H9 (cell line): ENCODE data around the gene TMEM141. TPM values are rescaled to one million over a fixed set of nuclear protein-coding genes. Genes with fewer than 3 reads are reported as not detected.

Experiments used
- DNase-seq: peaks from one replicate; pipeline ENCODE4 v3.0.0-alpha.2; 2017
- H2AFZ ChIP-seq: one replicate; pipeline ENCODE4 v1.6.1; 2013; ENCODE audit warnings: mild to moderate bottlenecking, low read length, control low read depth, moderate library complexity
- H2AK5ac ChIP-seq: 2 replicates; pipeline ENCODE4 v1.6.1; 2013; ENCODE audit warnings: low read length, control low read depth, mixed read lengths; ENCODE audit not compliant: insufficient read length
- H2BK120ac ChIP-seq: one replicate; pipeline ENCODE4 v1.6.1; 2013; ENCODE audit warnings: low read depth, mild to moderate bottlenecking, low read length, control low read depth, inconsistent platforms; ENCODE audit not compliant: poor library complexity, severe bottlenecking
- H2BK12ac ChIP-seq: 2 replicates; pipeline ENCODE4 v1.6.1; 2013; ENCODE audit warnings: low read length, control low read depth, mixed read lengths, low read depth; ENCODE audit not compliant: insufficient read length
- H2BK15ac ChIP-seq: 2 replicates; pipeline ENCODE4 v1.6.1; 2013; ENCODE audit warnings: low read depth, low read length, control low read depth
- H2BK20ac ChIP-seq: one replicate; pipeline ENCODE4 v1.6.1; 2013; ENCODE audit warnings: low read depth, mild to moderate bottlenecking, low read length, control low read depth, inconsistent platforms; ENCODE audit not compliant: poor library complexity, severe bottlenecking
- H2BK5ac ChIP-seq: 2 replicates; pipeline ENCODE4 v1.6.1; 2013; ENCODE audit warnings: low read length, control low read depth, mixed read lengths; ENCODE audit not compliant: insufficient read length
- H3K14ac ChIP-seq: 2 replicates; pipeline ENCODE4 v1.6.1; 2013; ENCODE audit warnings: low read length, control low read depth; ENCODE audit not compliant: insufficient read depth
- H3K18ac ChIP-seq: 2 replicates; pipeline ENCODE4 v1.6.1; 2013; ENCODE audit warnings: low read depth, mild to moderate bottlenecking, mixed read lengths, low read length, control low read depth; ENCODE audit not compliant: insufficient read length
- H3K23ac ChIP-seq: 2 replicates; pipeline ENCODE4 v1.6.1; 2013; ENCODE audit warnings: low read length, control low read depth, mixed read lengths, low read depth; ENCODE audit not compliant: insufficient read length
- H3K23me2 ChIP-seq: 2 replicates; pipeline ENCODE4 v1.6.1; 2013; ENCODE audit warnings: low read depth, mild to moderate bottlenecking, mixed read lengths, low read length, control low read depth; ENCODE audit not compliant: insufficient read length, poor library complexity, severe bottlenecking
- H3K27ac ChIP-seq: 2 replicates; pipeline ENCODE4 v1.5.1; 2013; ENCODE audit warnings: low read length, control low read depth, mixed read lengths, low read depth; ENCODE audit not compliant: insufficient read length
- H3K27me3 ChIP-seq: 2 replicates; pipeline ENCODE4 v1.6.1; 2013; ENCODE audit warnings: low read length, control low read depth, inconsistent platforms; ENCODE audit not compliant: insufficient read depth
- H3K4ac ChIP-seq: 2 replicates; pipeline ENCODE4 v1.6.1; 2013; ENCODE audit warnings: low read depth, mild to moderate bottlenecking, control low read depth, inconsistent platforms, low read length, moderate library complexity
- H3K4me1 ChIP-seq: 2 replicates; pipeline ENCODE4 v1.6.1; 2013; ENCODE audit warnings: low read length, control low read depth, inconsistent platforms; ENCODE audit not compliant: insufficient read depth
- H3K4me2 ChIP-seq: 2 replicates; pipeline ENCODE4 v1.6.1; 2013; ENCODE audit warnings: low read length, control low read depth, mixed read lengths; ENCODE audit not compliant: insufficient read length, insufficient read depth
- H3K56ac ChIP-seq: 2 replicates; pipeline ENCODE4 v1.6.1; 2013; ENCODE audit warnings: low read depth, mild to moderate bottlenecking, mixed read lengths, low read length, control low read depth; ENCODE audit not compliant: insufficient read length
- H3K79me1 ChIP-seq: 2 replicates; pipeline ENCODE4 v1.6.1; 2013; ENCODE audit warnings: low read depth, mild to moderate bottlenecking, moderate library complexity, low read length, control low read depth, inconsistent platforms; ENCODE audit not compliant: insufficient read depth, poor library complexity, severe bottlenecking
- H3K79me2 ChIP-seq: 2 replicates; pipeline ENCODE4 v1.6.1; 2013; ENCODE audit warnings: low read length, control low read depth, inconsistent platforms; ENCODE audit not compliant: insufficient read depth
- H3K9ac ChIP-seq: 2 replicates; pipeline ENCODE4 v1.6.1; 2013; ENCODE audit warnings: low read length, control low read depth, mixed read lengths; ENCODE audit not compliant: insufficient read length; ENCODE audit errors: extremely low read depth
- H3K9me3 ChIP-seq: one replicate; pipeline ENCODE4 v1.6.1; 2013; ENCODE audit warnings: low read depth, low read length, inconsistent platforms; ENCODE audit not compliant: control insufficient read depth
- H3T11ph ChIP-seq: one replicate; pipeline ENCODE4 v1.6.1; 2013; ENCODE audit warnings: mild to moderate bottlenecking, low read length, control low read depth, inconsistent platforms
- H4K20me1 ChIP-seq: one replicate; pipeline ENCODE4 v1.6.1; 2013; ENCODE audit not compliant: control insufficient read depth, insufficient read length, insufficient read depth
- H4K5ac ChIP-seq: 2 replicates; pipeline ENCODE4 v1.6.1; 2013; ENCODE audit warnings: low read depth, mild to moderate bottlenecking, mixed read lengths, low read length, control low read depth; ENCODE audit not compliant: insufficient read length
- H4K8ac ChIP-seq: replicated peaks from 2 replicates; pipeline ENCODE4 v1.6.1; 2013; ENCODE audit warnings: low read length, control low read depth, mixed read lengths, low read depth; ENCODE audit not compliant: insufficient read length
- H4K91ac ChIP-seq: 2 replicates; pipeline ENCODE4 v1.6.1; 2013; ENCODE audit warnings: low read depth, mild to moderate bottlenecking, moderate library complexity, mixed read lengths, low read length, control low read depth; ENCODE audit not compliant: insufficient read length
- H3K27ac Mint-ChIP-seq, 3 experiments: 2 replicates in 2 of 3; 3 replicates in 1 of 3; pipeline ENCODE4 v1.8.0; 2020 to 2021; ENCODE audit warnings: mixed read lengths in 3 of 3, mild to moderate bottlenecking in 1 of 3, moderate library complexity in 1 of 3
- H3K27me3 Mint-ChIP-seq: 2 replicates; pipeline ENCODE4 v1.8.0; 2021; ENCODE audit warnings: low read depth, mild to moderate bottlenecking, moderate library complexity, mixed read lengths
- H3K36me3 Mint-ChIP-seq, 3 experiments: 2 replicates in 2 of 3; 3 replicates in 1 of 3; pipeline ENCODE4 v1.8.0; 2020 to 2021; ENCODE audit warnings: low read depth in 3 of 3, mixed read lengths in 3 of 3; ENCODE audit not compliant: insufficient read depth in 1 of 3
- H3K4me1 Mint-ChIP-seq, 2 experiments: 2 replicates each; pipeline ENCODE4 v1.8.0; 2020; ENCODE audit warnings: mixed read lengths in 2 of 2
- H3K4me3 Mint-ChIP-seq, 2 experiments: 2 replicates in 1 of 2; 3 replicates in 1 of 2; pipeline ENCODE4 v1.8.0; 2020 to 2021; ENCODE audit warnings: mild to moderate bottlenecking in 2 of 2, mixed read lengths in 2 of 2, moderate library complexity in 1 of 2
- H3K9me3 Mint-ChIP-seq, 2 experiments: 2 replicates in 1 of 2; 3 replicates in 1 of 2; pipeline ENCODE4 v1.8.0; 2020; ENCODE audit warnings: mild to moderate bottlenecking in 2 of 2, mixed read lengths in 2 of 2, moderate library complexity in 1 of 2
- CTCF ChIP-seq: fragments of 200-600 bp; sonication (generic); conservative IDR thresholded peaks from 3 replicates; pipeline ENCODE4 v1.8.0; 2021; ENCODE audit warnings: antibody characterized with exemption, mild to moderate bottlenecking
- WGBS: extraction: QIAGEN DNeasy Blood & Tissue Kit; methylation state at CpG from one replicate; pipeline ENCODE4 v1.1.7; 2013; ENCODE audit warnings: missing lambda C conversion rate, low lambda C conversion rate, mixed read lengths; ENCODE audit not compliant: insufficient read length; ENCODE audit errors: extremely low coverage; 5-methylcytosine and 5-hydroxymethylcytosine counted together
- total RNA-seq: library from RNA; stranded (reverse); gene quantifications from 2 replicates; pipeline ENCODE4 v1.2.1, GENCODE V29; 2021

TMEM141 gene
- total RNA-seq, 1 experiment from 2014 or later, result 55.2 TPM

DNA sequence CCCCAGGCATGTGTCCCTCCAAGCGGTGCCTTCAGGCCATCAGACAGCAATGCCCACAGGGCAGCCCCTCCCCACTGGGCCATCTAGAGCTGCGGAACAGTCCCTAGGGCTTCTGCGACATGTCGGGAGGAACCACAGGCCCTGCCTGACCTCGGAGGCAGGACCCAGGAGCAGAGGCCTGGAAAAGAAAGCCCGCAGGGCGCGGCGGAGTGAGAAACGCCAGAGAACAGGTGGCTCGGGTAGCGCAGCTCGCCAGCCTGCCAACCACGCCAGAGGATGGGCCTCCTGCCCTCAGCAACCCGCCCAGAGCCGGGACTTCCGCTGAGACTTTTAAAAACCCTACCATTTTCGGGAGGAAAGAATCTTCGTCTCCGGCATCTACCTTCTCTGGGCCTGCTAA, 33.8 kb upstream of the TMEM141 start:
- Histone ChIP-seq H2BK15ac (no peak overlapping the region), H4K5ac (no peak overlapping the region), H3K79me2 (no peaks in the 10 kb centered on the region), H3K9ac (no peak overlapping the region), H3K4me2 (no peak overlapping the region), H4K8ac (no peak overlapping the region), H4K91ac (no peak overlapping the region), H2AFZ (no peak overlapping the region), H3K23ac (no peak overlapping the region), H3K56ac (no peak overlapping the region), H3K9me3 (no peaks in the 10 kb centered on the region), H4K20me1 (no peaks in the 10 kb centered on the region), H3K23me2 (no peaks in the 10 kb centered on the region), H3K14ac (no peak overlapping the region), H3K27ac (no peak overlapping the region), H3K18ac (no peak overlapping the region), H2BK20ac (no peak overlapping the region), H2BK120ac (no peak overlapping the region), H3K4me1 (no peaks in the 10 kb centered on the region), H3K79me1 (no peaks in the 10 kb centered on the region), H2AK5ac (no peak overlapping the region), H3K4ac (no peak overlapping the region), H3T11ph (no peak overlapping the region), H2BK12ac (no peak overlapping the region), H3K27me3 (no peaks in the 10 kb centered on the region), H2BK5ac (no peak overlapping the region)
- Mint-ChIP-seq H3K4me3 (no peak overlapping the region), H3K4me1 (peaks cover 9 to 19% of the 10 kb centered on the region in 2 experiments; a peak in 3 of 4 replicates), H3K27me3 (peaks cover 6% of the 10 kb centered on the region), H3K27ac (no peak overlapping the region), H3K9me3 (peaks cover 12 to 15% of the 10 kb centered on the region in 2 experiments; a peak in 4 of 5 replicates), H3K36me3 (peaks cover 2 to 13% (median 2%) of the 10 kb centered on the region in 3 experiments; a peak in 5 of 7 replicates)
- no peak for DNase-seq
- no peak for TF ChIP-seq CTCF
- no CpG with 5 or more reads among the region's 20 CpGs for WGBS
